Loucy (cell line): ENCODE measurements around the gene ALKBH3.

Source experiments
- H2AFZ ChIP-seq: fragments of 200-600 bp; sonication (generic); 2 replicates; pipeline ENCODE4 v1.6.0; 2016; ENCODE audit warnings: antibody characterized with exemption, mild to moderate bottlenecking, low read length, moderate library complexity
- H3F3A ChIP-seq: fragments of 200-600 bp; 2 replicates; pipeline ENCODE4 v1.6.0; 2016; ENCODE audit warnings: antibody characterized with exemption, low read depth, mild to moderate bottlenecking
- H3K27me3 ChIP-seq: fragments of 200-600 bp; sonication (generic); 2 replicates; pipeline ENCODE4 v1.6.1; 2014; ENCODE audit warnings: low read length, mild to moderate bottlenecking; ENCODE audit not compliant: insufficient read depth, poor library complexity, severe bottlenecking
- H3K36me3 ChIP-seq: fragments of 200-600 bp; sonication (generic); 2 replicates; pipeline ENCODE4 v1.6.1; 2016; ENCODE audit warnings: low read length; ENCODE audit not compliant: insufficient read depth
- H3K4me1 ChIP-seq: fragments of 200-600 bp; sonication (generic); 2 replicates; pipeline ENCODE4 v1.5.1; 2014; ENCODE audit warnings: low read length, mild to moderate bottlenecking; ENCODE audit not compliant: insufficient read depth, poor library complexity, severe bottlenecking
- H3K4me2 ChIP-seq: fragments of 200-600 bp; sonication (generic); 2 replicates; pipeline ENCODE4 v1.6.0; 2014; ENCODE audit warnings: antibody characterized with exemption, low read length, low read depth, mild to moderate bottlenecking; ENCODE audit not compliant: poor library complexity, severe bottlenecking
- H3K4me3 ChIP-seq: fragments of 200-600 bp; sonication (generic); 2 replicates; pipeline ENCODE4 v1.5.1; 2014; ENCODE audit warnings: low read length, mild to moderate bottlenecking, mixed read lengths; ENCODE audit not compliant: poor library complexity, severe bottlenecking
- H3K79me2 ChIP-seq: fragments of 200-600 bp; sonication (generic); 2 replicates; pipeline ENCODE4 v1.6.1; 2014; ENCODE audit warnings: low read length; ENCODE audit not compliant: insufficient read depth
- H3K9ac ChIP-seq: fragments of 200-600 bp; sonication (generic); 2 replicates; pipeline ENCODE4 v1.6.0; 2014; ENCODE audit warnings: mild to moderate bottlenecking, low read depth, low read length, moderate library complexity; ENCODE audit not compliant: poor library complexity, severe bottlenecking
- H3K9me2 ChIP-seq: fragments of 200-600 bp; sonication (generic); replicated peaks from 2 replicates; pipeline ENCODE4 v1.6.1; 2016; ENCODE audit warnings: low read depth, low read length, mixed read lengths
- H3K9me3 ChIP-seq: fragments of 200-600 bp; sonication (generic); 2 replicates; pipeline ENCODE4 v1.6.1; 2014; ENCODE audit warnings: mild to moderate bottlenecking, antibody characterized with exemption, low read length, low read depth; ENCODE audit not compliant: insufficient read depth
- H4K20me1 ChIP-seq: fragments of 200-600 bp; sonication (generic); 2 replicates; pipeline ENCODE4 v1.6.0; 2014; ENCODE audit warnings: antibody characterized with exemption, low read length, mild to moderate bottlenecking; ENCODE audit not compliant: insufficient read depth, poor library complexity, severe bottlenecking
- EZH2phosphoT487 ChIP-seq: fragments of 200-600 bp; IDR thresholded peaks from 2 replicates; pipeline ENCODE4 v1.6.1; 2018; ENCODE audit warnings: antibody characterized with exemption, mild to moderate bottlenecking, moderate library complexity, borderline replicate concordance
- TF ChIP-seq, protein P1 (sequence below): fragments of 200-600 bp; sonication (generic); conservative IDR thresholded peaks from 2 replicates; pipeline ENCODE4 v1.5.1; 2014; ENCODE audit warnings: mild to moderate bottlenecking, antibody characterized with exemption, low read length

The ALKBH3 gene

GRCh38 chr11:43874078-43874477 lies 6.6 kb upstream of the ALKBH3 start:
- Histone ChIP-seq H3K9me2 (no peaks in the 10 kb centered on the region), H3K4me1 (peaks cover 10% of the 10 kb centered on the region), H2AFZ (no peak overlapping the region), H3K4me3 (no peak overlapping the region), H3F3A (peaks cover 7% of the 10 kb centered on the region), H3K4me2 (no peak overlapping the region), H3K9ac (no peak overlapping the region), H3K27me3 (peaks cover 77% of the 10 kb centered on the region), H3K36me3 (no peaks in the 10 kb centered on the region), H3K79me2 (no peaks in the 10 kb centered on the region), H4K20me1 (no peaks in the 10 kb centered on the region), H3K9me3 (no peaks in the 10 kb centered on the region)
- no peak for TF ChIP-seq EZH2phosphoT487
- TF ChIP-seq, protein P1, sequence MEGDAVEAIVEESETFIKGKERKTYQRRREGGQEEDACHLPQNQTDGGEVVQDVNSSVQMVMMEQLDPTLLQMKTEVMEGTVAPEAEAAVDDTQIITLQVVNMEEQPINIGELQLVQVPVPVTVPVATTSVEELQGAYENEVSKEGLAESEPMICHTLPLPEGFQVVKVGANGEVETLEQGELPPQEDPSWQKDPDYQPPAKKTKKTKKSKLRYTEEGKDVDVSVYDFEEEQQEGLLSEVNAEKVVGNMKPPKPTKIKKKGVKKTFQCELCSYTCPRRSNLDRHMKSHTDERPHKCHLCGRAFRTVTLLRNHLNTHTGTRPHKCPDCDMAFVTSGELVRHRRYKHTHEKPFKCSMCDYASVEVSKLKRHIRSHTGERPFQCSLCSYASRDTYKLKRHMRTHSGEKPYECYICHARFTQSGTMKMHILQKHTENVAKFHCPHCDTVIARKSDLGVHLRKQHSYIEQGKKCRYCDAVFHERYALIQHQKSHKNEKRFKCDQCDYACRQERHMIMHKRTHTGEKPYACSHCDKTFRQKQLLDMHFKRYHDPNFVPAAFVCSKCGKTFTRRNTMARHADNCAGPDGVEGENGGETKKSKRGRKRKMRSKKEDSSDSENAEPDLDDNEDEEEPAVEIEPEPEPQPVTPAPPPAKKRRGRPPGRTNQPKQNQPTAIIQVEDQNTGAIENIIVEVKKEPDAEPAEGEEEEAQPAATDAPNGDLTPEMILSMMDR = no peak

DNA sequence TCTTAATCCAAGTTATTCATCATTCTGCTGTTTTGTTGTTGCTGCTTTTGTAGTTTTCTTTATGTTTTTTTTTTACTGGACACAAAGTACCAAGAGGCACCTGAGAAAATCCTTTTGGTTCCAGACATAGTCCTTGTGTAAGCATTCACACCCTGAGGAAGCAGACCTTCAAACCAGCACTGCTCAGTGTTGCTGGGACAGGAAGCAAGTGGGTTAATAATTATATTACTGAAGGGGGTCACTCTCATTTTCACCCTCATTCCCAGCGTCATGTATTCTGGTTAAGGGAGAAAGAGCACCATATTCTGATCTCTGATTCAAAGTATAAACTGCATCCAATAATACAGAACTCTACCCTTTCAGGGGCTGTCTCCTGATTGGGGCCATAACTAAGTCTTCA lies 5.9 kb upstream of the ALKBH3 start:
- TF ChIP-seq, protein P1 = no peak
- no peak for TF ChIP-seq EZH2phosphoT487
- H3K27me3 ChIP-seq = peaks cover 84% of the 10 kb centered on the region
- H3K4me1 ChIP-seq = peaks cover 3% of the 10 kb centered on the region
- no peaks in the 10 kb centered on the region for H3K9me3 ChIP-seq
- no peaks in the 10 kb centered on the region for H3K36me3 ChIP-seq
- H3K4me2 ChIP-seq = no peak overlapping the region
- H3F3A ChIP-seq = peaks cover under 1% of the 10 kb centered on the region; the same call in 1 of the 2 replicates
- H3K4me3 ChIP-seq = no peak overlapping the region
- no peak overlapping the region for H3K9ac ChIP-seq
- no peaks in the 10 kb centered on the region for H3K79me2 ChIP-seq
- H3K9me2 ChIP-seq = no peaks in the 10 kb centered on the region; the same call in 1 of the 2 replicates
- no peaks in the 10 kb centered on the region for H4K20me1 ChIP-seq
- no peak overlapping the region for H2AFZ ChIP-seq

DNA sequence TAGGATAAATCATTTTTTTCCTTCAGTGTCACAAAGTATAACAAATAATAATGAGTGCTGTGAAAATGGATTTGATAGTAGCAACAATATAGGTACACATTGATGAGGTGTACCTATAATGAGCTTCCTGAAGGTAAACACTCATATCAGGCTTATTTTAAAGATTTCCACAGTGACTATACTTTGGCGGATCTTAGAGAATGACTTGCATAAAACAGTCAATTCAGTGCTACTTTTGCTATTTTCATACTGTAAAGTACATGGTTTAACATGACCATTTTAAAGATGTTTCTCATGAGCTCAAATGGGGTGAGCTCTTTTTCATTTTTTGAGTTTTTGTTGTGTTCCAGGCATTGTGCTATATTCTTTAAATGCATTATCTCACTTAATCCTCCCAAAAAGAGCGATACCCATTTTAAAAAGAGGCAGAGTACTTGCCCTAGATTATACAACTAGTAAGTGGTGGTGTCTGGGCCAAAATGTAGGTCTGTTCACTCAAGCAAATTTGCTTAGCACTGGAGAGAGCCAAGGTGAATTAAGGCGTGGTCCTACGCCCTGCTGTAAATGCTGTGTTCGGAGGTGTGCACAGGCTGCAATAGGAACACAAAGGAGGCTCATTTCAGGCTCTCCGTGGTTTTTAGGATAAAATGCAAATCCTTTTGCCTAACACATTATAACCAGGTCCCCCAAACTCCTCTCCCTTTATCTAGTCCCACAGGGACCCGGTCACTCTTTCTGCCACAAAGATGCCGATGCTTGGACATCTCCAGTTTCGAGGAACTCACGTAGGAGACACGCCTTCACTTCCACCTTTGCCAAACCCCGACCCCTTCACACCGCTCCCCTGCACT lies 617 bp upstream of the ALKBH3 start:
- Histone ChIP-seq H3K4me1 (peaks cover 26% of the 10 kb centered on the region), H3K9me3 (no peaks in the 10 kb centered on the region), H3K79me2 (peaks cover 28% of the 10 kb centered on the region), H3F3A (no peaks in the 10 kb centered on the region), H3K4me2 (peak overlapping the region; percentile 98), H3K27me3 (peaks cover 49% of the 10 kb centered on the region), H3K9me2 (no peaks in the 10 kb centered on the region; the same call in 1 of the 2 replicates), H3K9ac (no peak overlapping the region), H3K36me3 (peaks cover 6% of the 10 kb centered on the region; the same call in 1 of the 2 replicates), H4K20me1 (no peaks in the 10 kb centered on the region), H3K4me3 (peak overlapping the region; percentile 97), H2AFZ (peak overlapping the region; percentile 100)
- TF ChIP-seq EZH2phosphoT487 = no peak
- TF ChIP-seq, protein P1 = no peak
